ENCODE measurements around the gene CACNG4. TPM values are rescaled to one million over a fixed set of nuclear protein-coding genes. Genes with fewer than 3 reads are reported as not detected.

The CACNG4 gene
- total RNA-seq, 4 donors from 2014 or later = 0.56 to 2.2 (median 1.1) TPM; not detected in 1

DNA sequence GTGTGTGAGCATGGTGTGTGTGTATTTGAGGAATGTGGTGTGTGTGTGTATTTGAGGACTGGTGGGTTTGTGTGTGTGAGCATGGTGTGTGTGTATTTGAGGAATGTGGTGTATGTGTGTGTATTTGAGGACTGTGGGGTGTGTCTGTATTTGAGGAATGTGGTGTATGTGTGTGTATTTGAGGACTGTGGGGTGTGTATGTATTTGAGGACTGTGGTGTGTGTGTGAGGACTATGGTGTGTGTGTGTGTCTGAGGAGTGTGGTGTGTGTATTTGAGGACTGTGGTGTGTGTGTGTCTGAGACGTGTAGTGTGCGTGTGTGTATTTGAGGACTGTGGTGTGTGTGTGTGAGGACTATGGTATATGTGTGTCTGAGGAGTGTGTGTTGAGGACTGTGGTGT, 61.8 kb downstream of the CACNG4 start:
- TF ChIP-seq, protein P1, sequence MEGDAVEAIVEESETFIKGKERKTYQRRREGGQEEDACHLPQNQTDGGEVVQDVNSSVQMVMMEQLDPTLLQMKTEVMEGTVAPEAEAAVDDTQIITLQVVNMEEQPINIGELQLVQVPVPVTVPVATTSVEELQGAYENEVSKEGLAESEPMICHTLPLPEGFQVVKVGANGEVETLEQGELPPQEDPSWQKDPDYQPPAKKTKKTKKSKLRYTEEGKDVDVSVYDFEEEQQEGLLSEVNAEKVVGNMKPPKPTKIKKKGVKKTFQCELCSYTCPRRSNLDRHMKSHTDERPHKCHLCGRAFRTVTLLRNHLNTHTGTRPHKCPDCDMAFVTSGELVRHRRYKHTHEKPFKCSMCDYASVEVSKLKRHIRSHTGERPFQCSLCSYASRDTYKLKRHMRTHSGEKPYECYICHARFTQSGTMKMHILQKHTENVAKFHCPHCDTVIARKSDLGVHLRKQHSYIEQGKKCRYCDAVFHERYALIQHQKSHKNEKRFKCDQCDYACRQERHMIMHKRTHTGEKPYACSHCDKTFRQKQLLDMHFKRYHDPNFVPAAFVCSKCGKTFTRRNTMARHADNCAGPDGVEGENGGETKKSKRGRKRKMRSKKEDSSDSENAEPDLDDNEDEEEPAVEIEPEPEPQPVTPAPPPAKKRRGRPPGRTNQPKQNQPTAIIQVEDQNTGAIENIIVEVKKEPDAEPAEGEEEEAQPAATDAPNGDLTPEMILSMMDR (IDR thresholded peaks at IDR 0.05) = no peak
- no peak for ATAC-seq (ENCODE audit: low FRiP score)
- no peak for DNase-seq (ENCODE audit: low spot score)

DNA sequence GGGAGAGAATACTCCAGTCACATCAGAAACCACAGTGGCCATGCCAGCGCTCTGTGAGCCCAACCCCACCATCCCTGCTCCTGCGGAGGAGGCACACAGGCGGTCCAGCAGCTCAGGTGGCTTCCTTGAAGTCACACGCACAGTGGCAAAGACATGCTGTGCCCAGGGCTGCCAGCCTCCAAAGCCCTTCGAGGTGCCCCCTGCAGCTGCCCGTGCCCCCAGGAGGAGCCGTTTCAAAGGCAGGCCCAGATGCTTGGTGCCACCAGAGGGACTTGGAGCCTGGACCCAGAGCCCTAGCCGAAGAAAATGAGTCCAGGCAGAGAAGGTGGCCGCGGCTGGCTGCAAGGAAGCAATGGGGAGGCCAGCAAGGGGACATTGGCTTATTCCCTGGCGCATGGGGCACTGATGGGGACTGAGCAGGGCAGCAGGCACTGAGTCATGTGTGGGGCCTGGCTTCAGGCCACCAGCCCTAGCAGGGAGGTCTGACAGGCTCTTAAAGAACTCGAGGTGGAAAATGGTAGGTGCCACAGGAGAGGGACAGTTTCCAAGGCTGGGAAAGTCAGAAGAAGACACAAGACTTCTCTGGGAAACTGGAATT, 62.6 kb downstream of the CACNG4 start:
- no peak for DNase-seq (ENCODE audit: low spot score)
- no peak for ATAC-seq (ENCODE audit: low FRiP score)
- TF ChIP-seq, protein P1 (IDR thresholded peaks at IDR 0.05) = no peak

DNA sequence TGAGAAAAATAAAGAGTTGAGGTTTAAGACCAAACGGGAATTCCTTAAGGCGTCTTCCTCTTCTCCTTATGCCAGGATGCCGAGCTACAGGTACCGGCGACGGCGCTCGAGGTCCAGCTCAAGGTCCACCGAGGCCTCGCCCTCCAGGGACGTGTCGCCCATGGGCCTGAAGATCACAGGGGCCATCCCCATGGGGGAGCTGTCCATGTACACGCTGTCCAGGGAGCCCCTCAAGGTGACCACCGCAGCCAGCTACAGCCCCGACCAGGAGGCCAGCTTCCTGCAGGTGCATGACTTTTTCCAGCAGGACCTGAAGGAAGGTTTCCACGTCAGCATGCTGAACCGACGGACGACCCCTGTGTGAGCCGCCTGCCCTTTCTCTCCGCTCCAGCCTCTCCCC, 66.1 kb downstream of the CACNG4 start:
- ATAC-seq (ENCODE audit: low FRiP score) (no peak), DNase-seq (ENCODE audit: low spot score) (no peak)
- TF ChIP-seq, protein P1 (IDR thresholded peaks at IDR 0.05) = no peak

DNA sequence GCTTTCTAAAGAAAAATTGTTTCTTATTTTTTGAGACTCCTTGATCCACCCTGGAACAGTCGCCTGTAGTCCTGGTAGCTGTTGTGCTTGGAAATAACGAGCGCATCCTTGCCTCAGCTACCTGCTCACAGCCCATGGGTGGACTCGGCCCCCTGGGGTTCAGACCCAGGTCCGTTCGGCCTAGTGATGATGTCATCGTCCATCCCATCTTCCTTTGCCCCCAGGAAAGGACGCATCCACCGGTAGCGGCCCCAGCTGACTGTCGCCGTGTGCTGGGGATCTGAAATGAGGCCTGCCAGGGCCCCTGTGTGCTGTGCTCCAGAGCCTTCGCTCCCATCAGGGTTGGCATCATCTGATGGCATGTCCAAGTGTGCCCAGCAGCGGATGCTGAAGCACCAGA, 67.9 kb downstream of the CACNG4 start:
- DNase-seq (ENCODE audit: low spot score) = no peak
- no peak for ATAC-seq (ENCODE audit: low FRiP score)
- TF ChIP-seq, protein P1 (IDR thresholded peaks at IDR 0.05) = no peak

DNA sequence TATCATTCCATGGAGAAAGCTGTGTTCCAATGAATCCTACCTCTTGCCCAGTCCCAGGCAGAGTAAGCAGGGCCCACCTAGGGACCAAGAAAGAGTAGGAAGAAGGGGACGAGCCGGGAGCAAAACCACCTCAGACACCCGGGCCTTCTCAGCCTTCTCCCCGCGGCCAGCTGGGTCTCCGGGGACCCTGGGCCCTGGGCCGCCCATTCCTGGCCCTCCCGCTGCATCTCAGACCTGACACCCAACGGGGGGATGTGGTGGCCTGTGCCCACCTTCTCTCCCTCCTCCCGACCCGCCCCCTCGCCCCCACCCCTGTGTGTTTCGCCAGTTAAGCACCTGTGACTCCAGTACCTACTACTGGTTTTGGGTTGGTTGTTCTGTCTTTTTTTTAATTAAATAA, 68.5 kb downstream of the CACNG4 start:
- ATAC-seq (ENCODE audit: low FRiP score) (no peak), DNase-seq (ENCODE audit: low spot score) (no peak)
- TF ChIP-seq, protein P1 (IDR thresholded peaks at IDR 0.05) = no peak

DNA sequence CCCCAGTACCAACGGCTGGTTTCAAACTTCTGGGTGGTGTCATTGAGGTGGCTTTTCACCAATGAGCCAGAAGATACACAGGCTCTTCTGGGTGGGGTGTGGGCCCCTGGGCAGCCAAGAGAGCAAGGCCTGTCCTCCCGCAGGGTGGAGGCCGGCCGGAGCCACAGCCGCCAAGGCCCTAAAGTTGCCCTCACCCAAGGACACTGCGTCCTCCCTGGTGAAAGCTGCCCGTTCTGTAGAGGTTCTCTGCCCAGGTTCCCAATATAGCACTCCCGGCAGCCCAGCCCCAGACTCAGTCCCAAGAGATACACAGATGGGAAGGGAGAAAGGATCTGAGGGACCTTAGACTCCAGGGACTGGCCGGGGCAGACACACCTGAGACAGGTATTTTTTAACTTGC, 69.1 kb downstream of the CACNG4 start:
- ATAC-seq (ENCODE audit: low FRiP score) = no peak
- DNase-seq (ENCODE audit: low spot score) = no peak
- TF ChIP-seq, protein P1 (IDR thresholded peaks at IDR 0.05) = no peak
